Activated T-helper 9 cell treated with anti-CD3 and anti-CD28 coated beads, Interleukin-2, amount 50 U/mL, for 16 hours (primary cell): ENCODE measurements around the gene CPNE5.

Source experiments
- DNase-seq: peaks from one replicate; pipeline ENCODE4 v3.0.0-alpha.2; 2020; ENCODE audit warnings: low read depth

The CPNE5 gene

DNA sequence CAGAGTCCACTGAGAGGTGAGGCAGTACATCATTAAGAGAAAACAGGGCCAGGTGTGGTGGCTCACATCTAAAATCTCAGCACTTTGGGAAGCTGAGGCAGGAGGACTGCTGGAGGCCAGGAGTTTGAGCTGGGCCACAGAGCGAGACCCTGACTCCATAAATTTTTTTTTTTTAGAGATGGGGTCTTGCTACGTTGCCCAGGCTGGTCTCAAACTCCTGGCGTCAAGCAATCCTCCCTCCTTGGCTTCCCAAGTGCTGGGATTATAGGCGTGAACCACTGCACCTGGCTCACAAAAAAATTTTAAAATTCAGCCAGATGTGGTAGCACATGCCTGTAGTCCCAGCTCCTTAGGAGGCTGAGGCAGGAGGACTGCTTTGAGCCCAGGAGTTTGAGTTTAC, 18.1 kb upstream of the CPNE5 start:
- DNase-seq, result no peak

DNA sequence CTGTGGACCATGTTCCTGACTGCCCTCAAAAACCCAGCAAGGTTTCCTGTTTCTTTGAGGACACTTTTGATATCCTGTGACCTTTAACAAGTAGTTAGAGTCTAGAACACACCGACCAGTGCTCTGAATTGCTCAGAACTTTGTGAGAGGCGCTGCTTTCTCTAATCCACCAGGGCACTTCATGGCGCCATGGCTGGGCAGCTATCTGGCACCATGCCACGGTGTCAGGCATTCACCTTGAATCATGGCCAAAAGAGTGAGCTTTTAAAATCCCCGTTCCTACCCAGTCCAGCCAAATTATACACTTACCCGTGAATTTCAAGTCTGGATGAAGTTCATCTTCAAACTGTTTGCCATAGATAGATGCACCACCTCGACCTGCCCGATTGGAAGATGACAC, 17.0 kb upstream of the CPNE5 start:
- DNase-seq, result no peak

DNA sequence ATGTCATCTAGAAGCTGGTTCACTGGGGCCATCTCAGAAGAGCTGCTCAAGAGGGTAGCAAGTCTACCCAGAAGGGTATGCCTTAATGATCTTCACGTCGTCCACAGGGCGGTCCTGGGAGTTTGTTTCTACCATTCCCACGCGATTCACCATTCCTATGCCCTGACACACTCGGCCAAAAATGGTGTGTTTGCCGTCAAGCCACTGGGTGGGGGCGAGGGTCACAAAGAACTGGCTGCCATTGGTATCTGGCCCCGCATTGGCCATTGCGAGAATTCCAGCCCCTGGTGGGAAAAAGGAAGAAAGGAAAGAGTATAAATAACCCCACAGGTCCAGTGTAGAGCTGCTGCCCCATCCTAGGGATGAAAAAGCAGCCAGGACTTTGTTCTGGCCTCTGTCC, 16.5 kb upstream of the CPNE5 start:
- DNase-seq, result no peak

DNA sequence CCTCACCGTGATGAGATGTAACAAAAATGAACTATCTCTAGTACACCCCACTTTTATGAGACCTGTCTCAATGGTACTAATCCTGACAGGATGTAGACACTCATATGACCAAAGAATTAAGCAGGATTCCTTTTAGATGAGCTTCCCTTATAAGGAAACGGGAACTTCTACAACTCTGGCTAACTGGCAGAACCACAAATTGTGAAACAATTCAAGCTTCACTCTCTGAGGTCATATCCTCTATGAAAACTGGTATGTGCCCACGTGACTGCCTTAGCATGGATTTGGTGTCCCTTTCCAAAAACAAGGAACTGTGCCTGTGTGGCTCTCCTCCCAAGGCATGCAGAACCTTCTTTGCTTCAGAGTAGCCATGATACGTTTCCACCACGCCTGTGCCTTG, 14.1 kb upstream of the CPNE5 start:
- DNase-seq, result no peak

DNA sequence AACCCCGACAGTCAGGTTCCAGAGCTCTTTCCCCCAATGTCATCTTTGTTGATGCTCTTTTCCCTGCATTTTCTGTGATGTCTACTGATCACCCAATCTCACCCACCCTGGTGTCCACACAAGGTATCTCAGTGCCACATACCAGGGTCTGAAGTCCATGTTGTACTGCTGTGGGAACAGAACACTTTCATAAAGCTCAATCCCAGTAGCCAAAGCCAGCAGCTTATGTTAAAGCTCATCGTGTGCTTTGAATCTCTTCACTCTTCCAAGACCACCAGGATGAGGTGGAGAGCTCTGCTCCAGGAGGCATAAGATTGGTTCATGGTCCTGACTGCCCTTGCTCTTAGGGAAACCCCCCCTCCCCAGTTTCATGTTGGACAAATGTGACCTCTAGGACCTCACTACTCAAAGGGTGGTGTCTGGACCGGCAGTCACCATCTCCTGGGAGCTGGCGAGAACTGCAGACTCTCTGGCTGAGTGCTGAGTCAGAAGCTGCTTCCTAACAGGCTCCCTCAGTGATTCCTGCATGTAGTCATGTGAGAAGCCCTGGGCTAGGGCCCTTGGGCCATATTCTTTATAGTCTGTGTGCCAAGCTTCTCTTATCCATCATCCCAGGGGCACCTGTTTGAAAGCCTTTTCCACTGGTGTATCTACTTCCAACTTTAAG, 13.4 kb upstream of the CPNE5 start:
- no peak for DNase-seq

DNA sequence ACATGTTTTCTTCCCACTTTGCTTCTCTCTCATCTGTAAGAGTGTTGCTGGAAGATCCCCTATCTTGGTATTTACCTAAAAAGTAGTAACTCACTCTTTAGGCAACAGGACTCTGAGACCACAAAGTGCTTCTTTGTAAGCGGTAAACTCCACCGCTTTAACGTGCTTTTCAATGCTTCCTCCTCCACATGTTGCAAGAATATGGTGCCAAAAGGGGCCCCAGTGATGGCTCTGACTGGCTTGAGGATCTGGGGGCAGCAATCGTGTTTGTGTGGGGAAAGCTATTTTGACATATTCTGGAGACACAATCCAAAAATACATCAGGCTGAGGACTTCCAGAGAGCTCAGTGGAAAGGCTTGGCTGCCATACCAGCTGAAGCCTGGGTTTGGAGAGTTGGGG, 12.4 kb upstream of the CPNE5 start:
- no peak for DNase-seq

DNA sequence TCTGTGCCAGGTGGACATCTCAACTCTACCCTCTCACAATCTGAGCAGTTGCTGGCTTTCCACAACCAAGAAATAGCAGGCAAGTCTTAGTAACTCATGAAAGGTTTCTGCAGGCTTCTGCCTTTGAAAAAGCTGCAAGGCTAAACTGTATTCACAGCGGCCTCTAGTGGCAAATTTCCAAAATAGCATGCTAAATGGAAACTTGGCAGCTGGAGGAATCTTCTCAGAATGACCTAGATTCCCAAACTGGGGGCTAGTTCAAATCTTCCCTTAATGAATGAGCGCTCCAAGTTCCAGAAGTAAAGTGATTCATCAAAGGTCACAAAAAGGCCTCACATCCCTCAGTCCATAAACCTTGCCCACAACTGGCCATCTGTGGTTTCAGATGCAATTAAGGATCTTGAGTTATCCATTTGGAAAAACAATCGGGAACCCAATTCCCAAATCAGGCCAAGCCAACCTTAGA, 11.9 kb upstream of the CPNE5 start:
- no peak for DNase-seq

DNA sequence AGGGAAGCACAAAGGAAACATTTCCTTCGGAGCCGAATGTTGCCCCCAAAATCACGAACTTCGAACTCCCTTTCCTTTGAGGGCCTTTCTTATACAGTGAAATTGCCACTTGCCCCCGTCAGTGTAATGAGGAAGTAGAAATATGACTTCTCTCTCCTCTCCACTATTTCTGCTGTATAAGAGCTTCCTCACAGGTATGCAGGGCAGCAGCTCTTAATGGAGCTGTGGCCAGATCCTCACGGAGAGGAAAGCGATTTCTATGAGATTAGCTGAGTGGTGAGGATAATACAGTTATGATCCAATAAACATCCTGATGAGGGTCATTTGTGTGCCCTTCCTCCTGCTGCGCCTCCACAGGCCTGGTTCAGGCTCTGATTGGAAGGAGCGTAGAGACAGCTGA, 10.8 kb upstream of the CPNE5 start:
- no peak for DNase-seq

DNA sequence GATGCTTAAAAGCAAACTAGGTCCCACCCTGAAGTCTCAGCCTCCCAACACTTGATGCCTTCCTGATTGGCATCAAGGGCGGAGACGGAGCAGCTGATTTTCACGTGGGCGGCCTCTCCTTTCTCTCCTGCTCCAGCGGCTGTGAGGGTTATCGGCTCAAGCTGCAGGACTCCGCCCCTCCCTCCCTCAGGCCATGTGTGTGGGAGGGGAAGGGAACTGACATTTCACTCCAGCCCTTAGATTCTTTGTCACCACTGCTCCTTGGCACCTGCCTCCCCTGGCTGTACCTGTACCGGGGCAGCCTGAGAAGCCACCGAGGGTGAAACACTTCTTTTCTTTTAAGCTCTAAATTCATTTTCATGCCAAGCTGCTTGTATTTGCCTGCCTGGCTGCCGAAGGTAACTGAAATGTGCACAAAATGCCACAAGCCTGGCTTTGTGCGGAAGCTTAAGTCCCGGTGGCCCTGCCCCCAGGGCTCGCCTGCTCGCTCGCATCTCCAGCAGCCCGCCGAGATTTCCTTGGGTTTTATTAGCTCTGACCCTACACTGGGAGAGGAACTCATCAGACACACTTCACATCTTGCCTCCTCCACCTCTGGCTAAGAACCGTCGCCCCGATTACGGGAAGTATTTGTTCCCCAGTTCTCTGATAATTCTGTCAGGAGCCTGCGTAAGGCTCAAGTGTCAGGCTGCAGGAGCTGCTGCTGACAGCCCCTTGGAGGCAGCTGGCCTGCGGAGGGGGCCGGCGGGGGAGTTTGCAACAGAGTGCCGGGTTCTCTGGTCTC, 9.6 kb upstream of the CPNE5 start:
- no peak for DNase-seq

DNA sequence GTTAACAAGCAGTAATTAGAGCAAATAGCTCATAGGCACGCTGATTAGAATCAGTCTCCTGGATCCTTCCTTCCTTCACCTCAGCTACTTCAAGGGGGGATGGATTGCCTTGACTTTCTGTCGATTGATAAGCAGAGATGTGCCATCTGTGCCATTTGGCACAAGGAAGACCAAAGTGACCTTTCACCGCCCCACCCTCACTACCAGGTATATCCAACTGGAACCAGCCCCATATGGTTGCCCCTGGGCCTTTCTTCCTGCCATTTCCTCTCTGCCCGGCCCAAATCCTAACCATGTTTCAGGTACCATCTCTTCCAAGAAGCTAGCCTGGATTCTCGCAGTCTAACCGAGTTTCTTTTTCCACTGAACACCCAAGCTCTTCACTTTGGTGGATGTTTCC, 8.7 kb upstream of the CPNE5 start:
- DNase-seq, result no peak

DNA sequence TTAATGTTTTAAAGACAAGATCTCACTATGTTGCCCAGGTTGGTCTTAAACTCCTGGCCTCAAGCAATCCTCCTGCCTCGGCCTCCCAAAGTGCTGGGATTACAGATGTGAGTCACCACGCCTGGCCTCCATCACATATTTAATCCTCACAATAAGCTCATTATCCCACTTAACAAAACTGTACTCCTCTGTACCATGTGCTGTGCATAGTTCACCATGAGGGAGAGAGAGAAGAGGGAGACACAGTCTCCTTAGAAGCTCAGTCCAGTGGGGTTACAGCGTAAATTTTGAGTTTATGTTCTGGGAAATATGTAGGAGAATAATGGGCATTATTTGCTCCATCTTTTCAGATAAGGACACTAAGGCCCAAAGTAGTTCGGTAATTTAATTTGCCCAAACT, 7.9 kb upstream of the CPNE5 start:
- DNase-seq, result no peak

DNA sequence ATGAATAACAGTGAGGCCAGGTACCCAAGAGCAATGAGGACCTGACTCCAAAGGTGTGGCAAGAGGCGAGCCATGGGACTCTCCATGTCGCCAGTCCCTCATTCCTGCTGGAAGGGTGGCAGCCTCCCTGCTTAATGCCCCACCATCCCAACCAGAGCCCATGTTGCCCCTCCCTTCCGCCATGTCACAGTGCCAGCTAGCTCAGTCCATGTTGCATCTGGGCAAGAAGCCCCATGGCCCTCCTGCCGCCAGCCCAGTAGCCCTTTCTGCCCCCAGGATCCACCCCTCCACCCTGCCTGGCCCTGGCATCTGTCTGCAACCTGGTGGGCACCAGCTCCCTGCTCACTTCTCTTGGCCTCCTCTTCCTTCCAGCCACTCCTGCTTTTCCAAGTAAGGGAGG, 6.0 kb upstream of the CPNE5 start:
- DNase-seq, result no peak

DNA sequence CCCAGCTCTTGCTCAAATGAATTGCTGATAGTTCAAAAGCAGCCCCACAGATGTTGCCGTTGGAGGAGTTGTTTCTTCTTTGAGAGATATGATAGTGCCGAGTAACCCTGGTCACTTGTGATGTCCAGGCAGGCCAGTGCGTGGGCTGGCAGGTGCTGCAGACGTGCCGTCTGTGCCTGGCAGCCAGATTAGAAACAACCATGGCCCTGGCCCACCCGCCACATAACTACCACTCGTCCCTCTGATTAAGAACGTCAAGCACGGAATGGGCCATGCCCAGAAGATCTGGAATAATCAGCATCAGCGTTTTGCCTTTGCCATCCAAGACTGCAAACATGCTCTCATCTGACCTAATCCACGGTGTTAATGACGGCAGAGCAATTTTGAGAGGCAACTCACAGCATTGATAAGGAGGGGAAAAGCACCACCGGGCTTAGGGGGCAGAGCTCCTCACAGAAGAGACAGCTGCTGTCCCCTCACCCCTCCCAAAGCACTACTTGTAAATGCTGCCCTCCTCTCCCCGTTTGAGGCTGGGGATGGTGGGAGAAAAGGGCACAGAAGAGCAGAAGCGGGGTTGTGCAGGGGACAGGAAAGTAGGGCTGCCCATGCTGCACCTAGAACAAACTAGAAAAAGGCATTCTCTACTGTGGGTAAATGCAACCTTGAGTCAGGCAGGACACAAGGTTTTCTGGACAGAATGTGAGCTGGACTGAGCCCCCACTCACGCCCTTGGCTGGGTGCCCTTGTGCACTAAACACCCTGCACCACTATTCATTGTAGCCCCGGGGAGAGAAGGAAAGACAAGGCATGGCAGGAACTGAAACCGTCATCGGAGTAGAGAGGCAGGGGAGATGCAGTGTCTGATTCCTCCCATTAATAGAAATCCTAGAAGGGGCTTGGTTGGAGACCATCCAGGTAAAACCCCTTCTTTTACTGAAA, 5.3 kb upstream of the CPNE5 start:
- DNase-seq, result no peak

DNA sequence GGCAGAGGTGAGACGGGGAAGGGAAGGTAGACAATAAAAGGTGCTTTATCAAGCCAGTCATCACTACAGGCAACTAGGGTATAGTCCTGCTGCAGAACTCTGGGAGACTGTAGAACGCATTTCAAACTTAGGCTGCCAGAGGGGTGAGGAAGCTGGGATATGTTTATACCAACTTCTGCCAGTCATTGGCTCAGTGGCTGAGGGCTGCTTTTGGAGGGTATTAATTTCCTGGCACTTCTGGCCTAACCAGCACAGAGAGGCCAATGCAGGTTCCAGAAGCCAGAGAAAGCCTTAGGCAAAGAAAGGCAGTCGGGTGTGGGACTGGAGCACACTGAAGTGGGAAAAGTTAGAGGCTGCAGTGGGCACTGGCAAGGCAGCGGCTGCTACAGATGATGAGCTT, 3.9 kb upstream of the CPNE5 start:
- DNase-seq, result no peak

DNA sequence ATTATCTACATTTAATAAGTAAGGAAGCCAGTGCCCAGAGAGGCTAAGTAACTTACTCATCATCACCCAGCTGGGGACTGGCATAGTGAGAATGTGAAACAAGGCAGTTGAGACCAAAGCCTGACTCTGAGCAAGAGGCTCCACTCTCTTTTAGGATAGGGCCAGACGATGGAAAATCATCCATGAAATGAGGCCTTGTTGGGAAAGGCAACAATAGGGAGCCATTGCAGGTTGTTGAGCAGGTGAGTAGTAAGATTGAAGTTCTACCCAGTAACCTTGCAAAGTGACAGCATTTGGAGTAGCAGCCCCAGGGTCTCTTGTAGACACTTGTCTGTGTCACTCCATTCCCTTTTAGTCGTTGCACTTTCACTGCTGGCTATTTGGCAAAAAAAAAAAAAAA, 2.5 kb upstream of the CPNE5 start:
- no peak for DNase-seq

DNA sequence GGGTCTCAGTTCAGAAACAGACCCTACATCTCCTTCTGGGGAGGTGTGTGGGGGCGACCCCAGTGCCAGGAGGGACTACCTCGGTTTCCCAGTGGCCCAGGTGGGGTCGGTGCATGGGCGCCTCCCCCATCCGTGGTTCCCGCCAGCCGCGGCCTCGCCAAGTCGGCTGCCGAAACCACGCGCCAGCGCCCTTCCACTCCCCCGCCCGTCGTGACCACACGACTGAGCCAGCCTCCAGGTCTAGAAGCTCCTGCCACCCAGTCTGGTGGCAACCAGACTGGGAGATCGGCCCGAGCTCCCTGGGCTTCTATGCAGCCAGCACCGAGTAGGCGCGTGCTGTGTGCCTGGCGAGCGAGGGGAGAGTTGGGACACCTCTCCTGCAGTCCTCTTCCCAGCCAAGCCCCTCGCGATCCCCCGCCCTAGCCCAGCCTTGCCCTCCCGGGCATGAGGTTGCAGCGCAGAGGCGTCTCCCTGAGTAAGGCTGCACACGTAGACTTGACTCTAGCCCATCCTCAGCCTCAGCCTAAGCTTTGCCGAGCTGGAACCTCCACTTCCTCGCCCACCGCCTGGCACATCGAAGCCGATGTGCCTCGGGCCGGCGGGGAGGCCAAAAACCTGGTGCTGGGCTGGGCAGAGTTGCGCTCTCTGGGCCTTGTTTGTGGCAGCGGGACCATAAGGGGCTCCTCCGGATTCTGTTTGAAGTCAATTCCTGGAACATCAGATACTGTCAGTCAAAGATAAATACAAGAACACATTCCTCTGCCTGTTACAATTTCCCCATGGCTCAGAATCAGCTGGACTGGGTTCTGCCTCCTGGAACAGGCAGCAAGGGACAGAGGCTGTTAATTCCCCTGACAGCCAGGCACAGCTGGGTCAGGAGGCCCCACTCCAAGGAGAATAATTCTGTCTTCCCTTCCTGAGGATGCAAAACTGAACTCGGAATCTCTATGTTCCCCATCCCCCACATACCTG, 1.5 kb upstream of the CPNE5 start:
- DNase-seq, result peak; percentile 11

DNA sequence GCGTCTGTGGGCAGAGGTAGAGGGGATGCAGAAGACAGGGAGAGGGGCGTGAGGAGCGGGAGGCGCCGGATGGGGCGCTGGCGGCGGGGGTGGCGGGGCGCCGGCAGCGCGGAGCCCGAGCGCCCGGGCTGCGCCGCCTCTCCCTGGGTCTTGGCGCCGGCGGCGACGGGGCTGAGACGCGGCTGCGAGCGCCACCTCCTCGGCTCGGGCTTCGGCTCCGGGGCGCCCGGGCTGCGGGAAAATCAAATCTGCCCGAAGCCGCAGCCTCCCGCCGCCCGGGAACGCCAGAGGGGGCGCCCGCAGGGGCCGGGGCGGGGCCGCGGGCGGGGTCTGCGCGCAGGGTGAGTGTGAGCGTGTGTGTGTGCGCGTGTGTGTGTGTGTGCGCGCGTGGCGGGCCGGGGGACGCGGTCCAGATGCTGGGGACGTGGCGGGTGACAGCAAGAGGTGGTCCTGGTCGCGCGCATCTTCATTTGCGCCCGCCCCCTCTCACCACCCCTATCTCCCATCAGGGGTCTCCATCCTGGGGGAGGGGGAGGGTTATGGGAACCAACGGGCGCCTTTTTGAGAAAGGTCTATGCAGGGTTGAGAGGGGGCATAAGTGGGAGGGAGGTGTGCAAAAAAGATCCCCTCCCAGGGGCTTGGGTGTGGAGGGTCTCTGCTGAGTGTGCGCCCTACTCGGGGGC, 646 bp upstream of the CPNE5 start:
- DNase-seq, result peak; percentile 13

DNA sequence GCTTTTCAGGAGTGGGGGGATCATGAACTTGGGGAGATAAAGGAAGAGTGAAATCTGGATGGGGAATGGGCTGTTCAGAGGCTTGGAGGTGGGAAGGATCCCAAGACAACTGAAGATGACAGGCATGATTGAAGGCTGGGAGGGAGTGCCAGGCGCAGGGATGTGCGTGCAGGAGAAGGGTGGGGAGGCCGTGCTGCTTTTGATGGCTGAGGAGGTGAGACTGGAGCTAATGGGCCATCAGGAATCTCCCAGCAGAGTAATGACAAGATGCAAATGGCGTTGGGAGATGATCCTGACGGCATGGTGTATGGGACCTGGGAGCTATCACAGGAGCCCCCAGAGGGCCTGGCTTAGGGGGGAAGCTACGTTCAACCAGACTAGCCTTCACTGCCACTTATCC, 1.6 kb downstream of the CPNE5 start:
- DNase-seq, result no peak

DNA sequence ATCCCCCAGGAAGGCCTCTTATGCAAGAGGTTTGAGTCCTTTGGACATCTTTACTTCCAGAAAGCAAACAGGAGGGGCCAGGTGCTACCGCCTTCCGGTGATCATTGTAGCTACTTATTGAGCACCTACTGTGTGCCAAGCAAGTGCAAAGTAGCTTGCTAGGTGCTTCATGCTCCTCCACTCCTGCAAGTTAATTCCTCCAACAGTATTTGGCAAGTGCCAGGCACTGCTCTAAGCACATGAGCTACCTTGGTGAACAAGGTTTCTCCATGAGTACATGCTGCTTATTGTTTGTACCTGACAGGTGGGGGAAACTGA, 2.3 kb downstream of the CPNE5 start:
- no peak for DNase-seq

DNA sequence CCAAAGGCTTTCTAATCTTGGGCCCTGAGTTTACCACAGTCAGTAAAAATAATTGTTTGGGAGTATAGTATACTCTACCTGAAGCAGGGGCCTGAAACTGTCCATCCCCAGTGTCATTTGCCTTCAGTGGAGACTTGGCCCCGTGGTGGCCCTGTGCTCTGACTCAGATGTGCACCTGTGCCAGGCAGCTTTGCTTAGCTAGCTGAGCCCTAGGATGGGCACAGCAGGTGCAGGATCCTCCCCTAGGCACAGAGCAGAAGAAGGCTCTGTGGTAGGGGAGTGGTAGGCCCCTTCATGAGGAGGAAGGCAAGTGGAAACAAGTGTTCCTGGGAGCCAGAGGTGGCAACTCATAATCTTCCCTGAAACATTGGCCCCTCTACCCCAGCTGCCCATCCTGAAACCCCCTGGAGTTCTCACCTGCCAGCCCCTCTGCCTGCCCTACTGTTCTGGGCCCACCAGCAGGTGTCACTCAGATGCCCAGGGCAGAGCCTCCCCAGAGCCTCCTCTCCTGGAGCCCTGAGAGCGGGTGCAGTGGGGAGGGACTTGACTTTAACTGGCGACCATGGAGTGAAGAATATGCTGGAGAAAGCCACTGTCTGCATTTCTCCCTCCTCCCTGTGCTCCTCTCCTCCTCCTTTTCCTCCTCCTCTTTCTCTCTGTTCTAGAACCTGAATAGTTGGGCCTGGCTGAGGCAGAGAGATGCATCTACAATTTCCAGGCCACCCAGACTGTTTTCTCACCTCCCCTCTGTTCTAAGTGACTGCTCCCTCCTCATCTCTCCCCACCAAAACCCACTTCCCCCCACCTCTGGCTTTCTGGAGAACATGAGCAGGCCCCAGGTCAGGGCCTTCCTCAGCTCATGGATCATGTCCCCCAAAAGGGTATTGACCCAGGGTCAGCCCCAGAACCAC, 2.9 kb downstream of the CPNE5 start:
- DNase-seq, result no peak
